Neural cell (in vitro differentiated cells): ENCODE data around the gene IDI1. TPM values are rescaled to one million over a fixed set of nuclear protein-coding genes. Genes with fewer than 3 reads are reported as not detected.
"Not testable (repeated sequence)": the region's sequence is repeated elsewhere in the genome, so short reads cannot be mapped to it uniquely, and the experiment has no call there.

Experiments used
- H2AFZ ChIP-seq: fragments of 200-600, 300-800 bp; sonication (generic), shearing (Covaris generic); 2 replicates; pipeline ENCODE4 v1.6.0; 2014; ENCODE audit warnings: low read depth, mild to moderate bottlenecking, antibody characterized with exemption, low read length, moderate library complexity
- H3F3A ChIP-seq: fragments of 200-600 bp; shearing (Covaris generic); 2 replicates; pipeline ENCODE4 v1.6.1; 2016; ENCODE audit warnings: mild to moderate bottlenecking, moderate library complexity, mixed read lengths, antibody characterized with exemption, low read length; ENCODE audit not compliant: insufficient read depth, poor library complexity, severe bottlenecking
- H3K27ac ChIP-seq: fragments of 200-600, 300-800 bp; sonication (generic), shearing (Covaris generic); 2 replicates; pipeline ENCODE4 v1.5.1; 2014; ENCODE audit warnings: mild to moderate bottlenecking, low read length, moderate library complexity
- H3K27me3 ChIP-seq: fragments of 300-800, 200-600 bp; sonication (generic), shearing (Covaris generic); 2 replicates; pipeline ENCODE4 v1.6.0; 2014; ENCODE audit warnings: mild to moderate bottlenecking, low read depth, low read length, moderate library complexity; ENCODE audit not compliant: insufficient read depth
- H3K36me3 ChIP-seq: fragments of 300-800, 200-600 bp; sonication (generic), shearing (Covaris generic); 2 replicates; pipeline ENCODE4 v1.5.1; 2014; ENCODE audit warnings: mild to moderate bottlenecking, antibody characterized with exemption, low read length, moderate library complexity; ENCODE audit not compliant: insufficient read depth
- H3K4me2 ChIP-seq: fragments of 300-800, 200-600 bp; sonication (generic), shearing (Covaris generic); 2 replicates; pipeline ENCODE4 v1.6.0; 2014; ENCODE audit warnings: mild to moderate bottlenecking, low read length
- H3K4me3 ChIP-seq: fragments of 300-800, 200-600 bp; sonication (generic), shearing (Covaris generic); 2 replicates; pipeline ENCODE4 v1.5.1; 2014; ENCODE audit warnings: mild to moderate bottlenecking, low read length, moderate library complexity
- H3K79me2 ChIP-seq: fragments of 200-600 bp; shearing (Covaris generic); replicated peaks from 2 replicates; pipeline ENCODE4 v1.6.0; 2014; ENCODE audit warnings: mild to moderate bottlenecking, low read length, moderate library complexity; ENCODE audit not compliant: insufficient read depth
- H3K9ac ChIP-seq: fragments of 300-800, 200-600 bp; sonication (generic), shearing (Covaris generic); 2 replicates; pipeline ENCODE4 v1.6.1; 2016; ENCODE audit warnings: mild to moderate bottlenecking, low read length, mixed read lengths
- H3K9me2 ChIP-seq: fragments of 200-600 bp; shearing (Covaris generic); 2 replicates; pipeline ENCODE4 v1.6.1; 2016; ENCODE audit warnings: mild to moderate bottlenecking, low read length, mixed read lengths; ENCODE audit not compliant: insufficient read depth
- H3K9me3 ChIP-seq: fragments of 200-600, 300-800 bp; sonication (generic), shearing (Covaris generic); 2 replicates; pipeline ENCODE4 v1.6.1; 2016; ENCODE audit warnings: mild to moderate bottlenecking, mixed run types, low read length, moderate library complexity, mixed read lengths
- H4K20me1 ChIP-seq: fragments of 200-600 bp; shearing (Covaris generic); 2 replicates; pipeline ENCODE4 v1.6.1; 2016; ENCODE audit warnings: mild to moderate bottlenecking, mixed run types; ENCODE audit not compliant: insufficient read depth
- CTCF ChIP-seq: fragments of 450-650 bp; IDR thresholded peaks from 2 replicates; pipeline ENCODE4 v1.5.1; 2014; ENCODE audit warnings: antibody characterized with exemption, mild to moderate bottlenecking, moderate library complexity; ENCODE audit not compliant: poor library complexity, severe bottlenecking
- EP300 ChIP-seq: fragments of 450-650 bp; conservative IDR thresholded peaks from 2 replicates; pipeline ENCODE4 v1.6.1; 2014; ENCODE audit warnings: antibody characterized with exemption, mild to moderate bottlenecking, moderate library complexity; ENCODE audit not compliant: poor library complexity, severe bottlenecking
- EZH2 ChIP-seq: fragments of 200-600, 300-800 bp; shearing (Covaris generic), sonication (generic); IDR thresholded peaks from 2 replicates; pipeline ENCODE4 v1.6.1; 2014; ENCODE audit warnings: antibody characterized with exemption, low read length, borderline replicate concordance, mild to moderate bottlenecking; ENCODE audit not compliant: insufficient read depth, poor library complexity, severe bottlenecking
- MXI1 ChIP-seq: fragments of 450-650 bp; conservative IDR thresholded peaks from 2 replicates; pipeline ENCODE4 v1.6.1; 2014; ENCODE audit warnings: antibody characterized with exemption, mild to moderate bottlenecking; ENCODE audit not compliant: poor library complexity, severe bottlenecking
- POLR2AphosphoS5 ChIP-seq: IDR thresholded peaks from 2 replicates; pipeline ENCODE4 v1.6.1; 2012
- RAD21 ChIP-seq: fragments of 450-650 bp; conservative IDR thresholded peaks from 2 replicates; pipeline ENCODE4 v1.6.1; 2014; ENCODE audit warnings: antibody characterized with exemption, mild to moderate bottlenecking, moderate library complexity
- REST ChIP-seq: IDR thresholded peaks from 2 replicates; pipeline ENCODE4 v1.6.1; 2012; ENCODE audit warnings: borderline replicate concordance
- SMC3 ChIP-seq: fragments of 450-650 bp; conservative IDR thresholded peaks from 2 replicates; pipeline ENCODE4 v1.6.1; 2014; ENCODE audit warnings: antibody characterized with exemption, mild to moderate bottlenecking, moderate library complexity; ENCODE audit not compliant: poor library complexity
- TAF1 ChIP-seq: IDR thresholded peaks from 2 replicates; pipeline ENCODE4 v1.6.1; 2012; ENCODE audit warnings: low read depth
- polyA plus RNA-seq: library from polyadenylated mRNA; depleted of rRNA; stranded (reverse); fragments of >200 nt; gene quantifications from 2 replicates; pipeline ENCODE4 v1.2.3, GENCODE V29; 2014

IDI1 gene
- polyA plus RNA-seq, 1 donor from 2014 or later, result 307 TPM

- H3K4me3 ChIP-seq, H3K79me2 ChIP-seq, H3K4me2 ChIP-seq, H3K36me3 ChIP-seq, H3K9me2 ChIP-seq, H2AFZ ChIP-seq, H3K27me3 ChIP-seq, H3K27ac ChIP-seq, H3K9me3 ChIP-seq, H3F3A ChIP-seq, H4K20me1 ChIP-seq, H3K9ac ChIP-seq: not testable (repeated sequence)
These were observed 17.8 kb upstream of the IDI1 start for GRCh38 chr10:1066734-1067133.

GRCh38 chr10:1064964-1065247, 16.0 kb upstream of the IDI1 start:
- Histone ChIP-seq H3K4me3 (no peak overlapping the region), H3K9me3 (no peaks in the 10 kb centered on the region), H2AFZ (no peak overlapping the region), H3K36me3 (no peaks in the 10 kb centered on the region), H3K27me3 (no peaks in the 10 kb centered on the region), H3F3A (no peaks in the 10 kb centered on the region), H3K79me2 (peaks cover 21% of the 10 kb centered on the region), H4K20me1 (no peaks in the 10 kb centered on the region), H3K9me2 (no peaks in the 10 kb centered on the region), H3K27ac (no peak overlapping the region), H3K4me2 (no peak overlapping the region), H3K9ac (no peak overlapping the region)
- TF ChIP-seq POLR2AphosphoS5, result no peak
- TF ChIP-seq MXI1, result no peak
- no peak for TF ChIP-seq TAF1
- TF ChIP-seq REST, result no peak
- TF ChIP-seq RAD21, result no peak
- TF ChIP-seq EP300, result no peak
- TF ChIP-seq SMC3, result no peak
- no peak for TF ChIP-seq EZH2
- TF ChIP-seq CTCF, result no peak

GRCh38 chr10:1063232-1063865, 14.4 kb upstream of the IDI1 start:
- Histone ChIP-seq H3K27me3 (no peaks in the 10 kb centered on the region), H3K4me3 (no peak overlapping the region), H3K36me3 (no peaks in the 10 kb centered on the region), H3K27ac (peak overlapping the region; percentile 21), H3F3A (no peaks in the 10 kb centered on the region), H3K9me2 (no peaks in the 10 kb centered on the region), H3K4me2 (no peak overlapping the region), H4K20me1 (no peaks in the 10 kb centered on the region), H3K9ac (no peak overlapping the region), H3K79me2 (peaks cover 28% of the 10 kb centered on the region), H2AFZ (no peak overlapping the region), H3K9me3 (no peaks in the 10 kb centered on the region)
- TF ChIP-seq MXI1, result no peak
- no peak for TF ChIP-seq RAD21
- TF ChIP-seq EZH2, result no peak
- TF ChIP-seq POLR2AphosphoS5, result no peak
- no peak for TF ChIP-seq TAF1
- TF ChIP-seq SMC3, result no peak
- no peak for TF ChIP-seq CTCF
- TF ChIP-seq REST, result no peak
- no peak for TF ChIP-seq EP300
